CD14-positive monocyte (primary cell): ENCODE results near the gene PDE4D. TPM values are rescaled to one million over a fixed set of nuclear protein-coding genes. Genes with fewer than 3 reads are reported as not detected.

Experiments
- DNase-seq, 3 donors: peaks; one replicate each; pipeline ENCODE4 v3.0.0-alpha.2; 2011 to 2022
- H2AFZ ChIP-seq: 2 replicates; pipeline ENCODE4 v1.6.0; 2012; ENCODE audit warnings: mild to moderate bottlenecking, low read depth, low read length, inconsistent platforms; ENCODE audit not compliant: insufficient read depth, poor library complexity, severe bottlenecking
- H3K27ac ChIP-seq, 2 donors: 1 replicate in 1 of 2; 2 replicates in 1 of 2; pipeline ENCODE4 v1.5.1; 2012 to 2013; ENCODE audit warnings: low read length in 2 of 2, control low read depth in 1 of 2, inconsistent platforms in 1 of 2, low read depth in 1 of 2, mild to moderate bottlenecking in 1 of 2
- H3K27me3 ChIP-seq, 2 donors: one replicate each; pipeline versions ENCODE4 v1.6.0 to v1.6.1; 2011 to 2013; ENCODE audit warnings: low read length in 2 of 2; ENCODE audit not compliant: control insufficient read depth in 2 of 2, insufficient read depth in 2 of 2
- H3K36me3 ChIP-seq, 2 donors: replicated peaks in 1 of 2; 1 replicate in 1 of 2; 2 replicates in 1 of 2; pipeline versions ENCODE4 v1.5.1 to v1.6.1; 2012 to 2013; ENCODE audit warnings: low read length in 2 of 2, control low read depth in 1 of 2, inconsistent platforms in 1 of 2, mild to moderate bottlenecking in 1 of 2; ENCODE audit not compliant: insufficient read depth in 2 of 2, control insufficient read depth in 1 of 2
- H3K4me1 ChIP-seq, 2 donors: 1 replicate in 1 of 2; 2 replicates in 1 of 2; pipeline versions ENCODE4 v1.5.1 to v1.6.1; 2012 to 2013; ENCODE audit warnings: low read length in 2 of 2, control low read depth in 1 of 2, inconsistent platforms in 1 of 2, mild to moderate bottlenecking in 1 of 2, moderate library complexity in 1 of 2; ENCODE audit not compliant: insufficient read depth in 2 of 2, control insufficient read depth in 1 of 2
- H3K4me2 ChIP-seq: replicated peaks from 2 replicates; pipeline ENCODE3; 2012; ENCODE audit warnings: low read length, moderate library complexity, mild to moderate bottlenecking; ENCODE audit not compliant: poor library complexity, severe bottlenecking; ENCODE audit errors: extremely low read depth
- H3K4me3 ChIP-seq, 3 experiments: fragments of 200-600 bp in 1 of 3; sonication (generic) in 1 of 3; replicated peaks in 1 of 3; 1 replicate in 2 of 3; 2 replicates in 1 of 3; pipeline ENCODE4 v1.5.1; 2011 to 2013; ENCODE audit warnings: low read length in 3 of 3, mild to moderate bottlenecking in 3 of 3, control low read depth in 2 of 3, low read depth in 2 of 3, inconsistent platforms in 1 of 3, moderate library complexity in 1 of 3
- H3K79me2 ChIP-seq: 2 replicates; pipeline ENCODE4 v1.6.0; 2012; ENCODE audit warnings: mild to moderate bottlenecking, control low read depth, inconsistent platforms, low read length, moderate library complexity; ENCODE audit not compliant: insufficient read depth
- H3K9ac ChIP-seq: 2 replicates; pipeline ENCODE4 v1.6.0; 2017; ENCODE audit warnings: low read length, mild to moderate bottlenecking; ENCODE audit not compliant: insufficient read depth, poor library complexity, severe bottlenecking
- H3K9me3 ChIP-seq, 2 donors: replicated peaks in 1 of 2; 1 replicate in 1 of 2; 2 replicates in 1 of 2; pipeline versions ENCODE4 v1.5.1 to v1.6.1; 2012 to 2013; ENCODE audit warnings: low read length in 2 of 2, control low read depth in 1 of 2; ENCODE audit not compliant: control insufficient read depth in 1 of 2, insufficient read depth in 1 of 2
- H4K20me1 ChIP-seq: 2 replicates; pipeline ENCODE4 v1.6.0; 2012; ENCODE audit warnings: mild to moderate bottlenecking, low read length, control low read depth, moderate library complexity; ENCODE audit not compliant: insufficient read depth
- H3K27ac Mint-ChIP-seq, 7 donors: one replicate each; pipeline ENCODE4 v1.8.0; 2020; ENCODE audit warnings: mild to moderate bottlenecking in 7 of 7, mixed read lengths in 7 of 7, moderate library complexity in 6 of 7, inconsistent platforms in 2 of 7
- H3K27me3 Mint-ChIP-seq, 3 donors: one replicate each; pipeline ENCODE4 v1.8.0; 2021 to 2022; ENCODE audit warnings: low read depth in 3 of 3, mild to moderate bottlenecking in 3 of 3, mixed read lengths in 3 of 3, moderate library complexity in 3 of 3, inconsistent platforms in 1 of 3
- H3K36me3 Mint-ChIP-seq, 2 donors: one replicate each; pipeline ENCODE4 v1.8.0; 2020; ENCODE audit warnings: mixed read lengths in 2 of 2, inconsistent platforms in 1 of 2, mild to moderate bottlenecking in 1 of 2
- H3K4me1 Mint-ChIP-seq: one replicate; pipeline ENCODE4 v1.8.0; 2020; ENCODE audit warnings: mild to moderate bottlenecking, mixed read lengths
- H3K4me3 Mint-ChIP-seq, 2 donors: one replicate each; pipeline ENCODE4 v1.8.0; 2020; ENCODE audit warnings: mild to moderate bottlenecking in 2 of 2, mixed read lengths in 2 of 2, moderate library complexity in 1 of 2
- H3K9me3 Mint-ChIP-seq, 7 donors: one replicate each; pipeline ENCODE4 v1.8.0; 2020 to 2022; ENCODE audit warnings: mixed read lengths in 7 of 7, mild to moderate bottlenecking in 6 of 7, moderate library complexity in 6 of 7, inconsistent platforms in 2 of 7
- CTCF ChIP-seq: fragments of 200-600 bp; IDR thresholded peaks from one replicate; pipeline ENCODE4 v1.8.0; 2022; ENCODE audit warnings: antibody characterized with exemption, mild to moderate bottlenecking
- WGBS: methylation state at CpG from one replicate; pipeline ENCODE4 v1.1.5; 2013; ENCODE audit warnings: missing lambda C conversion rate; ENCODE audit not compliant: insufficient coverage; 5-methylcytosine and 5-hydroxymethylcytosine counted together
- intact Hi-C, 2 donors: fragments of 100-400 bp; cut with micrococcal nuclease; formaldehyde crosslinking; loops; one replicate each; pipeline versions ENCODE4 v1.15.0 to v1.15.1; 2023
- polyA plus RNA-seq, 3 donors: library from polyadenylated mRNA; depleted of rRNA in 1 of 3; unstranded in 2 of 3; stranded (reverse) in 1 of 3; fragments of 300-500 nt in 2 of 3; fragments of >200 nt in 1 of 3; fragmentation: Illumina TruSeq in 2 of 3; gene quantifications; 1 replicate in 2 of 3; 2 replicates in 1 of 3; pipeline ENCODE4 v1.2.3, GENCODE V29; 2012 to 2021

The PDE4D gene
- polyA plus RNA-seq, 3 donors, result 1.9 to 3.4 (median 2.8) TPM

GRCh38 chr5:59856358-59856757 is 37.2 kb downstream of the PDE4D start:
- intact Hi-C loops, result no loop called here
- Mint-ChIP-seq H3K27me3 (peaks cover 0 to 3% (median 0%) of the 10 kb centered on the region in 3 donors), H3K4me3 (no peak overlapping the region), H3K9me3 (peaks cover 0 to 5% (median 0%) of the 10 kb centered on the region in 7 donors), H3K4me1 (no peaks in the 10 kb centered on the region), H3K27ac (no peak overlapping the region), H3K36me3 (peaks cover 6 to 13% of the 10 kb centered on the region in 2 donors)
- 93% methylated on average over 3 of the region's 5 CpGs for WGBS
- no peak overlapping the region for H3K4me2 ChIP-seq
- H3K9me3 ChIP-seq, result no peaks in the 10 kb centered on the region
- no peak overlapping the region for H3K4me3 ChIP-seq
- no peaks in the 10 kb centered on the region for H3K4me1 ChIP-seq
- TF ChIP-seq CTCF, result no peak
- H4K20me1 ChIP-seq, result no peaks in the 10 kb centered on the region
- no peaks in the 10 kb centered on the region for H3K36me3 ChIP-seq
- DNase-seq, result no peak
- H3K79me2 ChIP-seq, result no peaks in the 10 kb centered on the region
- no peak overlapping the region for H3K9ac ChIP-seq
- no peaks in the 10 kb centered on the region for H3K27me3 ChIP-seq
- H2AFZ ChIP-seq, result no peak overlapping the region
- H3K27ac ChIP-seq, result no peak overlapping the region

GRCh38 chr5:59850766-59851165 is 42.8 kb downstream of the PDE4D start:
- Histone ChIP-seq H3K27ac (no peak overlapping the region), H3K4me1 (no peaks in the 10 kb centered on the region), H3K4me2 (no peak overlapping the region), H3K9ac (no peak overlapping the region), H3K79me2 (no peaks in the 10 kb centered on the region), H2AFZ (no peak overlapping the region), H3K4me3 (no peak overlapping the region), H3K27me3 (no peaks in the 10 kb centered on the region), H3K36me3 (no peaks in the 10 kb centered on the region), H3K9me3 (no peaks in the 10 kb centered on the region), H4K20me1 (no peaks in the 10 kb centered on the region)
- Mint-ChIP-seq H3K27ac (peak overlapping the region in 1 of 7 donors; percentile 65), H3K9me3 (peaks cover 0 to 3% (median 0%) of the 10 kb centered on the region in 7 donors), H3K4me1 (peaks cover 2% of the 10 kb centered on the region), H3K4me3 (no peak overlapping the region), H3K27me3 (no peaks in the 10 kb centered on the region), H3K36me3 (peaks cover 8 to 11% of the 10 kb centered on the region in 2 donors)
- intact Hi-C loops, result no loop called here
- TF ChIP-seq CTCF, result no peak
- no CpG with 5 or more reads among the region's 2 CpGs for WGBS
- no peak for DNase-seq
